MM.1S (cell line): ENCODE measurements around the gene IMPA2.

Source experiments
- DNase-seq: peaks from one replicate; pipeline ENCODE4 v3.0.0-alpha.2; 2015
- H2AFZ ChIP-seq: fragments of 300-600 bp; sonication (generic); 2 replicates; pipeline ENCODE4 v1.6.0; 2016; ENCODE audit warnings: antibody characterized with exemption, low read length
- H3F3A ChIP-seq: fragments of 300-600 bp; sonication (generic); 2 replicates; pipeline ENCODE4 v1.6.1; 2016; ENCODE audit warnings: mild to moderate bottlenecking, antibody characterized with exemption, low read length, moderate library complexity, mixed read lengths; ENCODE audit not compliant: insufficient read depth
- H3K27ac ChIP-seq: fragments of 300-600 bp; sonication (generic); 2 replicates; pipeline ENCODE4 v1.5.1; 2016; ENCODE audit warnings: mild to moderate bottlenecking, low read length
- H3K27me3 ChIP-seq: fragments of 300-600 bp; sonication (generic); replicated peaks from 2 replicates; pipeline ENCODE4 v1.6.0; 2016; ENCODE audit warnings: low read length; ENCODE audit not compliant: insufficient read depth
- H3K36me3 ChIP-seq: fragments of 300-600 bp; sonication (generic); replicated peaks from 2 replicates; pipeline ENCODE4 v1.6.1; 2016; ENCODE audit warnings: mild to moderate bottlenecking, low read length, mixed read lengths; ENCODE audit not compliant: insufficient read depth
- H3K4me1 ChIP-seq: fragments of 300-600 bp; sonication (generic); 2 replicates; pipeline ENCODE4 v1.6.1; 2016; ENCODE audit warnings: low read length, mixed read lengths
- H3K4me2 ChIP-seq: fragments of 300-600 bp; sonication (generic); 2 replicates; pipeline ENCODE4 v1.6.0; 2016; ENCODE audit warnings: low read depth, low read length
- H3K4me3 ChIP-seq: fragments of 300-600 bp; sonication (generic); 2 replicates; pipeline ENCODE4 v1.5.1; 2016; ENCODE audit warnings: low read length, mixed read lengths
- H3K79me2 ChIP-seq: fragments of 300-600 bp; sonication (generic); 2 replicates; pipeline ENCODE4 v1.6.1; 2016; ENCODE audit warnings: mixed run types, low read length, mixed read lengths
- H3K9ac ChIP-seq: fragments of 300-600 bp; sonication (generic); 2 replicates; pipeline ENCODE4 v1.6.1; 2016; ENCODE audit warnings: low read length, mixed read lengths
- H3K9me2 ChIP-seq: fragments of 300-600 bp; sonication (generic); replicated peaks from 2 replicates; pipeline ENCODE4 v1.6.1; 2016; ENCODE audit warnings: mild to moderate bottlenecking, low read length, mixed read lengths; ENCODE audit not compliant: insufficient read depth
- H3K9me3 ChIP-seq: fragments of 300-600 bp; sonication (generic); replicated peaks from 2 replicates; pipeline ENCODE4 v1.6.1; 2016; ENCODE audit warnings: mild to moderate bottlenecking, low read length, mixed read lengths; ENCODE audit not compliant: insufficient read depth
- H4K20me1 ChIP-seq: fragments of 300-600 bp; sonication (generic); 2 replicates; pipeline ENCODE4 v1.6.1; 2016; ENCODE audit warnings: mild to moderate bottlenecking, low read length, moderate library complexity, mixed read lengths; ENCODE audit not compliant: insufficient read depth
- EZH2 ChIP-seq: fragments of 300-600 bp; sonication (generic); optimal IDR thresholded peaks from 2 replicates; pipeline ENCODE3; 2017; ENCODE audit warnings: low read depth, mild to moderate bottlenecking, antibody characterized with exemption, low read length, mixed read lengths
- EZH2phosphoT487 ChIP-seq: fragments of 300-600 bp; sonication (generic); IDR thresholded peaks from 2 replicates; pipeline ENCODE4 v1.6.1; 2018; ENCODE audit warnings: antibody characterized with exemption, low read length
- TF ChIP-seq, protein P1 (sequence below): fragments of 300-600 bp; sonication (generic); IDR thresholded peaks from 2 replicates; pipeline ENCODE4 v1.5.1; 2016; ENCODE audit warnings: antibody characterized with exemption, low read length, mixed read lengths

IMPA2 gene

GRCh38 chr18:11994336-11994702 lies 13.0 kb downstream of the IMPA2 start:
- H3K4me2 ChIP-seq: no peak overlapping the region
- TF ChIP-seq, protein P1, sequence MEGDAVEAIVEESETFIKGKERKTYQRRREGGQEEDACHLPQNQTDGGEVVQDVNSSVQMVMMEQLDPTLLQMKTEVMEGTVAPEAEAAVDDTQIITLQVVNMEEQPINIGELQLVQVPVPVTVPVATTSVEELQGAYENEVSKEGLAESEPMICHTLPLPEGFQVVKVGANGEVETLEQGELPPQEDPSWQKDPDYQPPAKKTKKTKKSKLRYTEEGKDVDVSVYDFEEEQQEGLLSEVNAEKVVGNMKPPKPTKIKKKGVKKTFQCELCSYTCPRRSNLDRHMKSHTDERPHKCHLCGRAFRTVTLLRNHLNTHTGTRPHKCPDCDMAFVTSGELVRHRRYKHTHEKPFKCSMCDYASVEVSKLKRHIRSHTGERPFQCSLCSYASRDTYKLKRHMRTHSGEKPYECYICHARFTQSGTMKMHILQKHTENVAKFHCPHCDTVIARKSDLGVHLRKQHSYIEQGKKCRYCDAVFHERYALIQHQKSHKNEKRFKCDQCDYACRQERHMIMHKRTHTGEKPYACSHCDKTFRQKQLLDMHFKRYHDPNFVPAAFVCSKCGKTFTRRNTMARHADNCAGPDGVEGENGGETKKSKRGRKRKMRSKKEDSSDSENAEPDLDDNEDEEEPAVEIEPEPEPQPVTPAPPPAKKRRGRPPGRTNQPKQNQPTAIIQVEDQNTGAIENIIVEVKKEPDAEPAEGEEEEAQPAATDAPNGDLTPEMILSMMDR: no peak
- TF ChIP-seq EZH2phosphoT487 (no peak), EZH2 (no peak)
- no peaks in the 10 kb centered on the region for H3K27me3 ChIP-seq
- no peaks in the 10 kb centered on the region for H3K36me3 ChIP-seq
- no peaks in the 10 kb centered on the region for H3K79me2 ChIP-seq
- no peaks in the 10 kb centered on the region; the same call in 1 of the 2 replicates for H4K20me1 ChIP-seq
- H3K9me2 ChIP-seq: no peaks in the 10 kb centered on the region
- no peak overlapping the region for H3K9ac ChIP-seq
- H3K27ac ChIP-seq: no peak overlapping the region
- no peak overlapping the region for H3K4me3 ChIP-seq
- no peak overlapping the region for H2AFZ ChIP-seq
- H3F3A ChIP-seq: no peaks in the 10 kb centered on the region
- no peak for DNase-seq
- H3K4me1 ChIP-seq: peaks cover 10% of the 10 kb centered on the region
- no peaks in the 10 kb centered on the region for H3K9me3 ChIP-seq

DNA sequence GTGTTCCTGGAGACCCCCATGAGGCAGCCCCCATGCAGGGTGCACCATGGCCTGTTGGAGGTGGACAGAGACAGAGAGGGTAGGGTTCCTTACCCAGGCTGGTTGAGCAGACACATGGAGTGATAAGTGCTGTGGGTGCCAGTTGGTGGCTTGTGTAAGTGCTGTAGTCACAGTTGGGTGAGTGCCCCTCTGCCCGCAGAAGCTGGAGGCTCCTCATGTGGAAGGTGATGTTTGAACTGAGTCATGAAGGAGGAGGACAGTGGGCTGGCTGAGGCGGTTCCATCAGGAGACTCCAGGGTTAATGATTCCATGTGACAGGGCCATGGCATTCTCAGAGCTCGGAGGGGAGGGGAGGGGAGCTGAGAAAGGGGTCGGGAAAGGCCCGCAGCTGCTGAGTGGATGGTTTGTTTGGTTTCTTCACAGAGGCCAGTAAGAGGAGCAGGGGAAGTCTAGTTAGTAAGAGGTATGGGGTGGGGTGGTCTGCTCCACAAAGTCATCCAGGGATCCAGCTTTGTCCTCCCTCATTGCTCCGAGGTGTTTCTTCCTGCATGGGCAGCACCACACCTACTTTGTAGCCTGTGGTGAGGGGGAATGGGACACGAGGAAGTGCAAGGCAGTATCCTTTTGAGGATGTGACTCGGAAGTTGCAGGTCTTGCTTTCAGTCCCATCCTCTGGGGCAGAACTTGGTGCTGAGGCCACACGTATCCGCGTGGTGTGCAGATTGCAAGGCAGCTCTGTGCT lies 13.6 kb downstream of the IMPA2 start:
- H2AFZ ChIP-seq: no peak overlapping the region
- H3K27ac ChIP-seq: no peak overlapping the region
- no peak overlapping the region for H3K4me3 ChIP-seq
- no peak overlapping the region for H3K9ac ChIP-seq
- TF ChIP-seq EZH2: no peak
- TF ChIP-seq, protein P1: no peak
- no peak for TF ChIP-seq EZH2phosphoT487
- H3K4me2 ChIP-seq: no peak overlapping the region; the same call in 1 of the 2 replicates
- H3K9me3 ChIP-seq: no peaks in the 10 kb centered on the region
- no peaks in the 10 kb centered on the region; the same call in 1 of the 2 replicates for H4K20me1 ChIP-seq
- H3K79me2 ChIP-seq: no peaks in the 10 kb centered on the region
- H3K36me3 ChIP-seq: no peaks in the 10 kb centered on the region
- H3K9me2 ChIP-seq: no peaks in the 10 kb centered on the region
- DNase-seq: no peak
- no peaks in the 10 kb centered on the region for H3K27me3 ChIP-seq
- peaks cover 10% of the 10 kb centered on the region for H3K4me1 ChIP-seq
- H3F3A ChIP-seq: no peaks in the 10 kb centered on the region

DNA sequence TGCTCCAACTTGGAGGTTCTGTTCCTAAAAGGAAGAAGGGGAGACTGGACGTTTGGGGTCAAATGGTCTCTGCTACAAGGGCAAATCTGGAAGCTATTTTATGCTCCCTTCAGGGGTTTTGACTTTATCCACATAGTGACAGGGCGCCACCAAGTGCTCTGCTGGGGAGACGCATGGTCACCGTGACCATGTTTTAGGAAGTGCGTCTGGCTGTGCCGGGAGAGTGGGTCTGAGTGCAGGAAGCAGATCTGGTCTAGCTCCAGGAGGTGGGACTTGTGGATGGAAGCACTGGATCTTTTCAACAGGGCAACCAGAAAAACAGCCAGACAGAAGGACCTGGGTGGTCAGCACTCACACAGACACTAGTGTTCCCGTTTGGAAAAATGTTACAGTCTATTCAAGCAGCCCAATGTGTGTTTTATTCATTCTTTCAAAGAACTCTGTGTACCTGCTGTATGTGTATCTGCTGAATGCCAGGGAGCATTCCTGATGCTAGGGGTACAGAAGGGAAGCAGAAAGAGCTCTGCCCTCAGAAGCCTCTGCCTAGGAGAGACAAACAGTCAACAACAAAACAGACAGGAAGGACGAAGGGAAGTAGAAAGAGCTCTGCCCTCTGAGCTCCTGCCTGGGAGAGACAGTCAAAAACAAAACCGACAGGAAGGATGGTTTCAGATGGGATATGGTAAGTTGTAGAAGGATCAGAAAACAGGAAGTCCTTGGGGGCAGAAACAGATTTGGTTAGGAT lies 14.3 kb downstream of the IMPA2 start:
- no peak overlapping the region for H3K9ac ChIP-seq
- no peaks in the 10 kb centered on the region for H3K36me3 ChIP-seq
- no peak overlapping the region for H3K4me3 ChIP-seq
- no peaks in the 10 kb centered on the region for H3F3A ChIP-seq
- DNase-seq: peak; percentile 55
- no peaks in the 10 kb centered on the region; the same call in 1 of the 2 replicates for H4K20me1 ChIP-seq
- H3K9me2 ChIP-seq: no peaks in the 10 kb centered on the region
- H3K9me3 ChIP-seq: no peaks in the 10 kb centered on the region
- H2AFZ ChIP-seq: peak overlapping the region; percentile 14; the same call in 1 of the 2 replicates
- no peak overlapping the region for H3K27ac ChIP-seq
- no peaks in the 10 kb centered on the region for H3K79me2 ChIP-seq
- H3K4me2 ChIP-seq: peak overlapping the region; percentile 8; the same call in 1 of the 2 replicates
- peaks cover 10% of the 10 kb centered on the region for H3K4me1 ChIP-seq
- TF ChIP-seq EZH2: no peak
- no peak for TF ChIP-seq EZH2phosphoT487
- TF ChIP-seq, protein P1: peak; percentile 90
- H3K27me3 ChIP-seq: no peaks in the 10 kb centered on the region
